HepG2 (cell line): ENCODE data around the gene SCMH1. TPM values are rescaled to one million over a fixed set of nuclear protein-coding genes. Genes with fewer than 3 reads are reported as not detected.

ENCODE experiments used
- ETV6 ChIP-seq: sonication (generic); formaldehyde crosslinking; conservative IDR thresholded peaks from 2 replicates; pipeline ENCODE4 v1.4.0; 2020; ENCODE audit warnings: missing genetic modification reagents
- IKZF1 ChIP-seq: fragments of 450-650 bp; IDR thresholded peaks from 2 replicates; pipeline ENCODE4 v1.7.1; 2016
- JUN ChIP-seq: sonication (generic); formaldehyde crosslinking; IDR thresholded peaks from 2 replicates; pipeline ENCODE4 v1.4.0; 2020; ENCODE audit warnings: mild to moderate bottlenecking, missing genetic modification reagents
- KLF12 ChIP-seq: sonication (generic); formaldehyde crosslinking; IDR thresholded peaks from 2 replicates; pipeline ENCODE4 v1.4.0; 2020; ENCODE audit warnings: missing genetic modification reagents, borderline replicate concordance
- NCOA1 ChIP-seq: sonication (generic); formaldehyde crosslinking; IDR thresholded peaks from 2 replicates; pipeline ENCODE4 v1.9.0; 2021; ENCODE audit warnings: missing genetic modification reagents
- POLR2A ChIP-seq, 2 experiments: IDR thresholded peaks; 2 replicates each; pipeline ENCODE4 v1.6.1; 2011; ENCODE audit warnings: low read depth in 2 of 2, low read length in 2 of 2, mild to moderate bottlenecking in 1 of 2, moderate library complexity in 1 of 2; ENCODE audit not compliant: insufficient read depth in 1 of 2
- RAD21 ChIP-seq: fragments of 450-650 bp; formaldehyde crosslinking; IDR thresholded peaks from 2 replicates; pipeline ENCODE4 v1.5.0; 2020; ENCODE audit warnings: mild to moderate bottlenecking
- RBM39 ChIP-seq: fragments of 200-400 bp; formaldehyde crosslinking; IDR thresholded peaks from one replicate; pipeline ENCODE4 v1.6.1; 2018; ENCODE audit warnings: antibody characterized with exemption, mild to moderate bottlenecking, low read depth, low read length; ENCODE audit not compliant: poor library complexity, severe bottlenecking
- SIN3B ChIP-seq: fragments of 150-350 bp; IDR thresholded peaks from 2 replicates; pipeline ENCODE4 v1.6.1; 2014; ENCODE audit warnings: low read length
- SOX5 ChIP-seq: IDR thresholded peaks from 2 replicates; pipeline ENCODE4 v1.6.1; 2016; ENCODE audit warnings: borderline replicate concordance
- SOX6 ChIP-seq, 2 experiments: fragments of 450-650 bp in 1 of 2; sonication (generic) in 1 of 2; formaldehyde crosslinking in 1 of 2; IDR thresholded peaks; 2 replicates each; pipeline versions ENCODE4 v1.4.0 to v1.6.1; 2017 to 2020; ENCODE audit warnings: antibody characterized with exemption in 1 of 2, mild to moderate bottlenecking in 1 of 2, missing genetic modification reagents in 1 of 2
- STAT5B ChIP-seq: sonication (generic); formaldehyde crosslinking; IDR thresholded peaks from 2 replicates; pipeline ENCODE4 v1.4.0; 2020; ENCODE audit warnings: missing genetic modification reagents
- TFDP2 ChIP-seq: sonication (generic); formaldehyde crosslinking; IDR thresholded peaks from 2 replicates; pipeline ENCODE4 v1.4.0; 2020; ENCODE audit warnings: missing genetic modification reagents
- ZBTB43 ChIP-seq: sonication (generic); formaldehyde crosslinking; conservative IDR thresholded peaks from 2 replicates; pipeline ENCODE4 v1.4.0; 2020; ENCODE audit warnings: missing genetic modification reagents
- ZNF224 ChIP-seq: sonication (generic); formaldehyde crosslinking; IDR thresholded peaks from 2 replicates; pipeline ENCODE4 v1.5.0; 2020; ENCODE audit warnings: mild to moderate bottlenecking, missing genetic modification reagents
- ZNF235 ChIP-seq: sonication (generic); formaldehyde crosslinking; IDR thresholded peaks from 2 replicates; pipeline ENCODE4 v1.8.1; 2023; ENCODE audit warnings: mild to moderate bottlenecking, missing genetic modification reagents, borderline replicate concordance
- ZNF550 ChIP-seq: sonication (generic); formaldehyde crosslinking; IDR thresholded peaks from 2 replicates; pipeline ENCODE4 v1.4.0; 2020; ENCODE audit warnings: mild to moderate bottlenecking, missing genetic modification reagents, borderline replicate concordance
- ZNF605 ChIP-seq: sonication (generic); formaldehyde crosslinking; IDR thresholded peaks from 2 replicates; pipeline ENCODE4 v1.8.0; 2022; ENCODE audit warnings: mild to moderate bottlenecking, missing genetic modification reagents
- ZNF788 ChIP-seq: sonication (generic); formaldehyde crosslinking; IDR thresholded peaks from 2 replicates; pipeline ENCODE4 v1.5.0; 2020; ENCODE audit warnings: mild to moderate bottlenecking, missing genetic modification reagents, borderline replicate concordance
- polyA plus RNA-seq, 8 experiments: library from polyadenylated mRNA; depleted of rRNA in 3 of 8; stranded (reverse) in 7 of 8; unstranded in 1 of 8; fragments of >200 nt; fragmentation: Illumina TruSeq in 4 of 8; extraction: Trizol in 4 of 8; gene quantifications; 2 replicates each; pipeline versions ENCODE4 v1.2.1 to v1.2.3, GENCODE V29; 2011 to 2016; ENCODE audit warnings: low read depth in 4 of 8, missing spikeins in 1 of 8, mixed read lengths in 1 of 8; ENCODE audit not compliant: insufficient read depth in 1 of 8
- total RNA-seq, 5 experiments: library from RNA; depleted of rRNA; stranded (reverse); fragments of >200 nt; fragmentation: Illumina TruSeq; extraction: Trizol; gene quantifications; 2 replicates each; pipeline ENCODE4 v1.2.3, GENCODE V29; 2016; ENCODE audit warnings: low read depth in 1 of 5
- TF ChIP-seq, protein P1 (sequence below): sonication (generic); IDR thresholded peaks from 2 replicates; pipeline ENCODE4 v1.6.1; 2016; ENCODE audit warnings: low read depth, borderline replicate concordance
- TF ChIP-seq, protein P2 (sequence below): sonication (generic); formaldehyde crosslinking; IDR thresholded peaks from 2 replicates; pipeline ENCODE4 v1.4.0; 2020; ENCODE audit warnings: low read depth, mild to moderate bottlenecking, missing genetic modification reagents
- TF ChIP-seq, protein P3 (sequence below): sonication (generic); formaldehyde crosslinking; IDR thresholded peaks from 2 replicates; pipeline ENCODE4 v1.4.0; 2020; ENCODE audit warnings: missing genetic modification reagents, low read depth, mild to moderate bottlenecking, borderline replicate concordance
- TF ChIP-seq, protein P4 (sequence below): sonication (generic); formaldehyde crosslinking; conservative IDR thresholded peaks from 2 replicates; pipeline ENCODE4 v1.4.0; 2020; ENCODE audit warnings: missing genetic modification reagents

SCMH1 gene
- total and polyA plus RNA-seq, 2 of the 13 experiments (the other 11 are each of a cell fraction or from before 2014, with no cell fraction given), result 41.8 to 52.6 TPM

DNA sequence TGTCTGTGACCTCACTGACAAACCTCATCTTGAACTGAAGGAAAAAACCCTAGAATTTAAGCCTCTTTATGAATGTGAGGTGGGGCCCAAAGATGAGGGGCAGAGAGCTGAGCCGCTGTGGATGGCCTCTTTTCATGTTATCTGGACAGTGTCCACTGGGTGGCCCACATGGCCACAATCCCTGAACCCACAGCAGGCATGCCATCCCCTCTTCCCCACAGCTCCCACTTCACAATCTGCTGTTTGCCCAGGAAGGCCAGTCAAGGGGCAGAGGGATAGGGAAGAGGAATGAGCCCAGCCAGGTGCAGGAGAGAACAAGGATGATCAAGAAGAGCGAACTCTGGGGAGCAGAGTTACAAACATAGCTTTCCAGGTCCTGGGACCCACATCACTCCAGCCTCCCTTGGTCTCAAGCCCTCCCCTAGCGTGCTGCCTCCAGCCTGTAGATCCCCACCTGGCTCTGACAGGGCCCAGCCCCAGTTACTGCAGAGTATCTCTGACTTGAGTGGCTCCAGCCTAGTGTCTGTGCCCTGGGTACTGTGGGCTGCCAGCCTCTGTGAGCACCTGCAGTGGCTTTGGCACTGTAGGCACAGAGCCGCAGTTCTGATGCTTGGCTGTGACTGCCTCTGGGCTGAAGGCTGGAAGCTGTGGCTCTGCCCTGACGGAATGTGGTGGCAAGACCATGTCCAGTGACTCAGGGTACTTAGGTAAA lies 218.7 kb downstream of the SCMH1 start (continued):
- TF ChIP-seq JUN (CRISPR knock-in tag) (no peak), RAD21 (peak; percentile 21; the same call in 1 of the 2 replicates), ETV6 (CRISPR knock-in tag) (no peak), RBM39 (no peak), ZNF788 (CRISPR knock-in tag) (no peak), ZNF235 (CRISPR knock-in tag) (no peak), ZNF605 (CRISPR knock-in tag) (no peak), SIN3B (no peak), IKZF1 (no peak), POLR2A (IDR thresholded peaks at IDR 0.05; ENCODE audit: insufficient read depth in 1 of 2, low read depth in 2 of 2, low read length in 2 of 2) (peak; percentile 6 to 20; a peak in 1 of 4 replicates), NCOA1 (CRISPR knock-in tag) (no peak), TFDP2 (CRISPR knock-in tag) (no peak), SOX6 (IDR thresholded peaks at IDR 0.05) (no peak), SOX6 (CRISPR knock-in tag; IDR thresholded peaks at IDR 0.05) (no peak), ZNF224 (no peak), ZNF550 (no peak), KLF12 (CRISPR knock-in tag) (no peak), SOX5 (no peak), ZBTB43 (no peak), STAT5B (CRISPR knock-in tag) (no peak)
- TF ChIP-seq, protein P1, sequence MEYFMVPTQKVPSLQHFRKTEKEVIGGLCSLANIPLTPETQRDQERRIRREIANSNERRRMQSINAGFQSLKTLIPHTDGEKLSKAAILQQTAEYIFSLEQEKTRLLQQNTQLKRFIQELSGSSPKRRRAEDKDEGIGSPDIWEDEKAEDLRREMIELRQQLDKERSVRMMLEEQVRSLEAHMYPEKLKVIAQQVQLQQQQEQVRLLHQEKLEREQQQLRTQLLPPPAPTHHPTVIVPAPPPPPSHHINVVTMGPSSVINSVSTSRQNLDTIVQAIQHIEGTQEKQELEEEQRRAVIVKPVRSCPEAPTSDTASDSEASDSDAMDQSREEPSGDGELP, result no peak
- TF ChIP-seq, protein P2, sequence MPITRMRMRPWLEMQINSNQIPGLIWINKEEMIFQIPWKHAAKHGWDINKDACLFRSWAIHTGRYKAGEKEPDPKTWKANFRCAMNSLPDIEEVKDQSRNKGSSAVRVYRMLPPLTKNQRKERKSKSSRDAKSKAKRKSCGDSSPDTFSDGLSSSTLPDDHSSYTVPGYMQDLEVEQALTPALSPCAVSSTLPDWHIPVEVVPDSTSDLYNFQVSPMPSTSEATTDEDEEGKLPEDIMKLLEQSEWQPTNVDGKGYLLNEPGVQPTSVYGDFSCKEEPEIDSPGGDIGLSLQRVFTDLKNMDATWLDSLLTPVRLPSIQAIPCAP (CRISPR knock-in tag), result no peak
- TF ChIP-seq, protein P3, sequence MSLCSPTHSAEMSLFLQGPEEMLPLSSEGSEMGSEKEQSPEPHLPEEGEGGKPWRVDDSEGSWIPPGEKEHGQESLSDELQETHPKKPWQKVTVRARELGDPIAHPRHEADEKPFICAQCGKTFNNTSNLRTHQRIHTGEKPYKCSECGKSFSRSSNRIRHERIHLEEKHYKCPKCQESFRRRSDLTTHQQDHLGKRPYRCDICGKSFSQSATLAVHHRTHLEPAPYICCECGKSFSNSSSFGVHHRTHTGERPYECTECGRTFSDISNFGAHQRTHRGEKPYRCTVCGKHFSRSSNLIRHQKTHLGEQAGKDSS (CRISPR knock-in tag), result no peak
- TF ChIP-seq, protein P4, sequence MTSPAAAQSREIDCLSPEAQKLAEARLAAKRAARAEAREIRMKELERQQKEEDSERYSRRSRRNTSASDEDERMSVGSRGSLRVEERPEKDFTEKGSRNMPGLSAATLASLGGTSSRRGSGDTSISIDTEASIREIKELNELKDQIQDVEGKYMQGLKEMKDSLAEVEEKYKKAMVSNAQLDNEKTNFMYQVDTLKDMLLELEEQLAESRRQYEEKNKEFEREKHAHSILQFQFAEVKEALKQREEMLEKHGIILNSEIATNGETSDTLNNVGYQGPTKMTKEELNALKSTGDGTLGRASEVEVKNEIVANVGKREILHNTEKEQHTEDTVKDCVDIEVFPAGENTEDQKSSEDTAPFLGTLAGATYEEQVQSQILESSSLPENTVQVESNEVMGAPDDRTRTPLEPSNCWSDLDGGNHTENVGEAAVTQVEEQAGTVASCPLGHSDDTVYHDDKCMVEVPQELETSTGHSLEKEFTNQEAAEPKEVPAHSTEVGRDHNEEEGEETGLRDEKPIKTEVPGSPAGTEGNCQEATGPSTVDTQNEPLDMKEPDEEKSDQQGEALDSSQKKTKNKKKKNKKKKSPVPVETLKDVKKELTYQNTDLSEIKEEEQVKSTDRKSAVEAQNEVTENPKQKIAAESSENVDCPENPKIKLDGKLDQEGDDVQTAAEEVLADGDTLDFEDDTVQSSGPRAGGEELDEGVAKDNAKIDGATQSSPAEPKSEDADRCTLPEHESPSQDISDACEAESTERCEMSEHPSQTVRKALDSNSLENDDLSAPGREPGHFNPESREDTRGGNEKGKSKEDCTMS (CRISPR knock-in tag), result no peak
